Activated naive CD4-positive, alpha-beta T cell treated with anti-CD3 and anti-CD28 coated beads, Interleukin-2, amount 10 ng/mL, durations not matched to agents 5 hours and 36 hours (primary cell): ENCODE measurements around the gene CPNE9. TPM values are rescaled to one million over a fixed set of nuclear protein-coding genes. Genes with fewer than 3 reads are reported as not detected.

ENCODE experiments used
- total RNA-seq, 2 experiments: library from RNA; stranded (reverse); gene quantifications; one replicate each; pipeline ENCODE4 v1.2.3, GENCODE V29; 2021

CPNE9 gene, protein sequence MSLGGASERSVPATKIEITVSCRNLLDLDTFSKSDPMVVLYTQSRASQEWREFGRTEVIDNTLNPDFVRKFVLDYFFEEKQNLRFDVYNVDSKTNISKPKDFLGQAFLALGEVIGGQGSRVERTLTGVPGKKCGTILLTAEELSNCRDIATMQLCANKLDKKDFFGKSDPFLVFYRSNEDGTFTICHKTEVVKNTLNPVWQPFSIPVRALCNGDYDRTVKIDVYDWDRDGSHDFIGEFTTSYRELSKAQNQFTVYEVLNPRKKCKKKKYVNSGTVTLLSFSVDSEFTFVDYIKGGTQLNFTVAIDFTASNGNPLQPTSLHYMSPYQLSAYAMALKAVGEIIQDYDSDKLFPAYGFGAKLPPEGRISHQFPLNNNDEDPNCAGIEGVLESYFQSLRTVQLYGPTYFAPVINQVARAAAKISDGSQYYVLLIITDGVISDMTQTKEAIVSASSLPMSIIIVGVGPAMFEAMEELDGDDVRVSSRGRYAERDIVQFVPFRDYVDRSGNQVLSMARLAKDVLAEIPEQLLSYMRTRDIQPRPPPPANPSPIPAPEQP
- total RNA-seq = not detected

DNA sequence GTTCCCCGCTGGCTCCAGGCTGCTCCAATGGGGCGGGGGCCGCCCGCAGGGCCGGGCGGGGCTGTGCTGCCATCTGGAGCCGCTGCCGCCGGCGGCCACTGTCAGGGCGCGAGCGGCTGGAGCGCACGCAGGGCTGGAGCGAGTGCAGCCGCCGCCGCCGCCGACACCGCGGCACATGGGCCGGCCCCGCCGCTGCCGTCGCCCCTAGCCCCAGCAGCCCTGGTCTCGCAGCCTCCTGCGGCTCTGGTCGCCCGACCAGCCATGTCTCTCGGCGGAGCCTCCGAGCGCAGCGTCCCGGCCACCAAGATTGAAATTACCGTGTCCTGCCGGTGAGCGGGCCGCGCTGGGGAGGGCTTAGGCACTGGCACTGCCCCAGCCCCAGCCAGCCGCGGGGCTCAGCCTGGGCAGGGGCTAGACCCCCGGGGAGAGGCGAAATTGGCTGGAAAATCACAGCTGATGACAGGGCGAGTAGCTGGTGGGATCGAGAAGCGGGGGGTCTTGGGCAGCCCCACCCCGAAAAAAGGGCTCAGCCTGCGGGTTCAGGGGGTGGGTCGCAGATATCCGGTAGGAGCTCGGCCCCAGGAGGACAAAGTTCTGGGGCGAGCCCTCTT is at the start of gene CPNE9:
Gene CPNE9 (plus strand): TSS at position 98 of the 611 bp plus-strand sequence. CDS start 164 bp downstream, at position 262.

DNA sequence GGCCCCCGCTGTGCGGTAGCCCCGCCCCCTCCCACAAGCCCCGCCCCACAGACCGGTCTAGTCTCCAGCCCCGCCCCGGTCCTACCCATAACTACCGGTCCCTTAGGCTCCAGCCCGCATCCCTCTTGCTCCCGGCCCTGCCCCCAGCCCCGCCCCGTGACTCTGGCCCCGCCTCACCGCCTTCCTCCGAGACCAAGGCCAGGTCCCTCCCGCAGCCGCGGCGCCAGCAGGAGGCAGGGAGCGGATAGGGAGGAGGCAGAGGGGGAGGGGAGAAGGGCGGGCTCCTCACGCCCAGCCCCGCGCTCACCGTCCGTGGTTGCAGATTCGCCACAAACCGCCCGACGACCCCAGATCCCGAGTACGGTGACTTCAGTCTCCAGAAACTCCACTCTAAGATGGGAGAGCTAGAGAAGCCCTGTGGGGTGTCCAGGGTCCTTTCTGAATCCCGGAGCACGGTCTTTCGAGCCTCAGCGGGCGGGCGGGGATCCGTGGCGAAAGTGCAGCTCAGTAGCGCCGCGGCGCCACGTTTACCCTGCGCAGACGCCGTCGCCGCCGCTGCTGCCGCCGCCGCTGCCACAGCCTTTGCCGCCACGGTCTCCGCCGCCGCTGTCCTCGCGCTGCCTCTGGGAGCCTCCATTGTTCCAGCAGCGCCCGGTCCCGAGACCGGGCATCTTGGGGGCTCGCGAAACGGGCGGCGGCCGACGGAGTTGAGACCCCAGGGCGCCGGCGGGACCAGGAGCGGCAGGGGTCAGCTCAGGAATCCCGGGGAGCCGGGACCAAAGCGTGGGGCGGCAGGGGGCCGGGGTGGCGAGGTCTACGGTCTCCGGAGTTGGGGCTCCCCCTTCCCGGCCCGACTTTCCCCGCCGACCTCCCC is 27.8 kb downstream of the CPNE9 start, which contains the start of gene BRPF1:
Gene BRPF1 (plus strand): TSS at position 530 of the 874 bp plus-strand sequence. CDS start 2,406 bp downstream, outside the sequence.

DNA sequence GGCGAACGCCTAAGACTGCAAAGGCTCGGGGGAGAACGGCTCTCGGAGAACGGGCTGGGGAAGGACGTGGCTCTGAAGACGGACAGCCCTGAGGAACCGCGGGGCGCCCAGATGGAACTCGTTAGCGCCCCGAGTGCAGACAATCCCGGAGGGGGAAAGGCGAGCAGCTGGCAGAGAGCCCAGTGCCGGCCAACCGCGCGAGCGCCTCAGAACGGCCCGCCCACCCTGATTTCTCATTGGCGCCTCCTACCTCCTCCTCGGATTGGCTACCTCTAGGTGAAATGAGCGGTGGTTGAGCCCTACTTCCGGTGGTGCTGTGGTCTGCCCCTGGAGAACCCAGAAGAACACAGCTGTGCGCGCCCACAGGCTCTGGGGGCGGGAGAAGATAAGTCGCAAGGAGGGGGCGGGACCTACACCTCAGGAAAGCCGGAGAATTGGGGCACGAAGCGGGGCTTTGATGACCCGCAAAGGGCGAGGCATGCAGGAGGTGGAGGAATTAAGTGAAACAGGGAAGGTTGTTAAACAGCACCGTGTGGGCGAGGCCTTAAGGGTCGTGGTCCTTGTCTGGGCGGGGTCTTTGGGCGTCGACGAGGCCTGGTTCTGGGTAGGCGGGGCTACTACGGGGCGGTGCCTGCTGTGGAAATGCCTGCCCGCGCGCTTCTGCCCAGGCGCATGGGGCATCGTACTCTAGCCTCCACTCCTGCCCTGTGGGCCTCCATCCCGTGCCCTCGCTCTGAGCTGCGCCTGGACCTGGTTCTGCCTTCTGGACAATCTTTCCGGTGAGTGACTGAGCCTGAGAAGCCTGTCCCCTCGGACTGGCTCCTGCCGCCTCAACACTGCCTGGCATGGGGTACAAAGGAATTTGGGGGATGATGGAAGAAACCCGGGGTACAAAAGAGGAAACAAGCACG is 46.3 kb downstream of the CPNE9 start, which contains the start of gene OGG1:
Gene OGG1 (plus strand): TSS at position 308 of the 911 bp plus-strand sequence. CDS start 335 bp downstream, at position 643.

DNA sequence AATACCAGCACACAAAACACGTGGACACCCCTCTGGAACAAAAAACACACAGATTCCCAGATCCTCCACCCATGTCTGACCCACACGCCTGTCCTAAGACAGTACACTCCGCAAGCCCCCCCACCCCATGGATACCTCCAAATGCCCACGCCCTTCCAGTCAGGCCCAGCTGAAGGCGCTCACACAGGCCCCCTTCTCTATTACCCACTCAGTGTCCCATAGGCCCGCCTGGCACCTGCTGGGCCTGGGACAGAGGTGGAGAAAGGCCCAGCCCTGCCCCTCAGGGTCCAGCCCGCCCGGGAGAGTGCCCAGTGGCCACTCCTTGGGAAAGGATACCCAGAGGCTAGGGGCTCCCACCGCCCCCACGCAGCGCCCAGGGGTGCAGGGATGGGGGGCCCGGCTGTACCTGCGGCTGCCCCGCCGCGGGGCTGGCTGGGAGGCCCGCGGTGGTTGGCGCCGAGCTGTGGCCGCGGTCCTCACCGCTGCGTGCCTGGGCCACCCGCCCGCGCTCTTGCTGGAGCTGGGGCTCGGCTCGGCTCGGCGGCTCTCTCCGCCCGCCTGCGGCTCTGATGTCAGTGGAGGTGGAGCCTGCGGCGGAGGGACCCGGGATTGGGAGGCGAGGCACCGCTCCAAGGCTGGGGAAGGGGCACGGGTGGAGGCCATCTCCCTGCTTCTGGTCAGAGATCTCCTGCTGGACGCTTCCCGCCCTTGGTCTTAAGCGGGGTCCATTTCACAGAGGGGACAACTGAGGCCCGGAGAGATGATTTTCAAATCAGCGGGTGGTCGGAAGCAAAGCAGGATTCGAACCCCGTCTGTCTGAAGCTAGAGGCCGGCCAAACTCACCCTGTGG is 66.0 kb downstream of the CPNE9 start, which contains the start of gene CAMK1:
Gene CAMK1 (minus strand): TSS at position 522 of the 850 bp plus-strand sequence. CDS start 2,198 bp downstream, outside the sequence.

Other genes with a start within 250 kb of the CPNE9 start
- gene LHFPL4, start 150.0 kb upstream of the CPNE9 start, total RNA-seq = not detected
- gene MTMR14, start 54.3 kb upstream of the CPNE9 start, total RNA-seq = 10 to 100 TPM; 58.2 to 59.7 TPM
- 10 to 100 TPM; 42.0 to 42.1 TPM for gene BRPF1, start 27.9 kb downstream of the CPNE9 start, total RNA-seq
- 10 to 100 TPM; 32.5 to 35.7 TPM for gene OGG1, start 46.1 kb downstream of the CPNE9 start, total RNA-seq
- gene CAMK1, start 66.1 kb downstream of the CPNE9 start, total RNA-seq = 10 to 100 TPM in 1 of 2 experiments, 1 to 10 TPM in 1; 9.3 to 10.7 TPM
- 10 to 100 TPM; 64.5 to 65.9 TPM for gene TADA3, start 88.6 kb downstream of the CPNE9 start, total RNA-seq
- gene ARPC4, start 89.2 kb downstream of the CPNE9 start, total RNA-seq = 100 to 1,000 TPM; 236 to 238 TPM
- gene TTLL3, start 106.4 kb downstream of the CPNE9 start, total RNA-seq = 10 to 100 TPM; 54.6 to 54.7 TPM
- 10 to 100 TPM; 45.1 to 46.2 TPM for gene RPUSD3, start 140.2 kb downstream of the CPNE9 start, total RNA-seq
- gene CIDEC, start 176.4 kb downstream of the CPNE9 start, total RNA-seq = not detected
- 10 to 100 TPM; 27.7 to 29.0 TPM for gene JAGN1, start 186.8 kb downstream of the CPNE9 start, total RNA-seq
- under 1 TPM; 0.39 to 0.45 TPM for gene IL17RE, start 199.0 kb downstream of the CPNE9 start, total RNA-seq
- under 1 TPM; 0.29 to 0.40 TPM for gene IL17RC, start 213.3 kb downstream of the CPNE9 start, total RNA-seq
- 10 to 100 TPM; 15.2 to 20.0 TPM for gene CRELD1, start 230.0 kb downstream of the CPNE9 start, total RNA-seq
- 1 to 10 TPM; 5.4 to 6.1 TPM for gene PRRT3, start 248.6 kb downstream of the CPNE9 start, total RNA-seq